NCI-H1436 (cell line): ENCODE measurements around the gene FLACC1.
"Not testable (repeated sequence)": the region's sequence is repeated elsewhere in the genome, so short reads cannot be mapped to it uniquely, and the experiment has no call there.

Source experiments
- DNase-seq: peaks from one replicate; lab custom pipeline; 2025; lab: John Stamatoyannopoulos, UW

FLACC1 gene, protein sequence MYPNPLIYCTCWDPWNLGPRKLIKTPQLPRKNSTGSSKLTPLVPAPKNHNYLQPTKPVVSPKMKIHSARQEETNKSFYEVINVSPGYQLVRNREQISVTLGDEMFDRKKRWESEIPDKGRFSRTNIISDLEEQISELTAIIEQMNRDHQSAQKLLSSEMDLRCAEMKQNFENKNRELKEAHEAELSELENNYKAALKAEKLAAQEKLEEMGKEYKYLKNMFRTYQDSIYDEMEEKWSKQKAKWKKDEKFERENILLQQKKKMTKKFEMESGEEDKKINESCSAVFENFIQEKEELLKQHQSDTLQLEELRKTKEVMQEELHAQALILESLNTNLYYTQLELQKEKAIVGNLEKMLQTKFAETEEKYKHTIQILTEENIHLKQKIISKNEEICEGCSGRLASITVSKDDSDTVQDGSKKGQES

GRCh38 chr2:201357221-201357620, at the start of gene FLACC1:
Gene FLACC1, minus strand, starts transcription at chr2:201357345. Its CDS starts 5,941 bp downstream, at chr2:201351404.
- DNase-seq: peak; percentile 20

GRCh38 chr2:201406077-201406662, 49.0 kb upstream of the FLACC1 start:
- DNase-seq: no peak

GRCh38 chr2:201404699-201405280, 47.6 kb upstream of the FLACC1 start:
- no peak for DNase-seq

GRCh38 chr2:201403880-201404279, 46.7 kb upstream of the FLACC1 start:
- DNase-seq: no peak

GRCh38 chr2:201402651-201403562, 45.8 kb upstream of the FLACC1 start:
- no peak for DNase-seq

- DNase-seq: no peak
Observed at GRCh38 chr2:201401815-201402214, 44.7 kb upstream of the FLACC1 start.

GRCh38 chr2:201396595-201396994, 39.5 kb upstream of the FLACC1 start:
- no peak for DNase-seq

- no peak for DNase-seq
Observed at GRCh38 chr2:201383136-201383535, 26.0 kb upstream of the FLACC1 start.

- no peak for DNase-seq
Observed at GRCh38 chr2:201378496-201379397, 21.6 kb upstream of the FLACC1 start.

DNA sequence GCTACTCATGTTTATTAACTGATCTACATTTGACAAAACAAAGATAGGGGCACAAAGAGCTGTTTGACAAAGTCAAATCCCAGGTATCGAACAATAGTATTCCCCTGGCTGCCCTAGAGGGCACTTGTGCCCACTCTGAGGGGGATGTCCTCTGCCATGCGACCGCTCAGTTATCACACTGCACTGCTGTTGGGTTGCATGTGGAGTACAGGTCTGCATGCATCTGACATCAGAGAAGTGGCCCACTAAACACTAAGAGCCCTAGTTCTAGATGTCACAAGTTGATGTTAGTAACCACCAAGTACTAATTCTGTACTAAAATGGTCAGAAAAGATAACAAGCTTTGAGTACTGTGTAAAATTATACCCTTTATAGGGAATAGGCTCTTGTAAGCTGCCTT, 20.1 kb upstream of the FLACC1 start:
- no peak for DNase-seq

DNA sequence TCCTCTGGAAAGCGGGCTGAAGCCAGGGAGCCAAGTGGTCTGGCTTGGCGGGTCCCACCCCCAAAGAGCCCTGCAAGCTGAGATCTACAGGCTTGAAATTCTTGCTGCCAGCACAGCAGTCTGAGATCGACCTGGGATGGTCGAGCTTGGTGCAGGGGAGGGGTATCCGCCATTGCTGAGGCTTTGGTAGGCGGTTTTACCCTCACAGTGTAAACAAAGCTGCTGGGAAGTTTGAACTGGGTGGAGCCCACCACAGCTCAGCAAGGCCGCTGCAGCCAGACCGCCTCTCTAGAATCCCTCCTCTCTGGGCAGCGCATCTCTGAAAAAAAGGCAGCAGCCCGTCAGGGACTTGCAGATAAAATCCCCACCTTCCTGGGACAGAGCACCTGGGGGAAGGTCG, 12.6 kb upstream of the FLACC1 start:
- DNase-seq: no peak

DNA sequence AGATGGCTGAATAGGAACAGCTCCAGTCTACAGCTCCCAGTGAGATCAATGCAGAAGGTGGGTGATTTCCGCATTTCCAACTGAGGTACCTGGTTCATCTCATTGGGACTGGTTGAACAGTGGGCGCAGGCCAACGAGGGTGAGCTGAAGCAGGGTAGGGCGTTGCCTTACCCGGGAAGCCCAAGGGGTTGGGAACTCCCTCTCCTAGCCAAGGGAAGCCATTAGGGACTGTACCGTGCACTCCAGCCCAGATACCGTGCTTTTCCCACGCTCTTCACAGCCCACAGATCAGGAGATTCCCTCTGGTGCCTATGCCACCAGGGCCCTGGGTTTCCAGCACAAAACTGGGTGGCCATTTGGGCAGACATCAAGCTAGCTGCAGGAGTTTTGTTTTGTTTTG, 12.2 kb upstream of the FLACC1 start:
- not testable (repeated sequence) for DNase-seq

- no peak for DNase-seq
Observed at GRCh38 chr2:201366146-201366545, 9.0 kb upstream of the FLACC1 start.

DNA sequence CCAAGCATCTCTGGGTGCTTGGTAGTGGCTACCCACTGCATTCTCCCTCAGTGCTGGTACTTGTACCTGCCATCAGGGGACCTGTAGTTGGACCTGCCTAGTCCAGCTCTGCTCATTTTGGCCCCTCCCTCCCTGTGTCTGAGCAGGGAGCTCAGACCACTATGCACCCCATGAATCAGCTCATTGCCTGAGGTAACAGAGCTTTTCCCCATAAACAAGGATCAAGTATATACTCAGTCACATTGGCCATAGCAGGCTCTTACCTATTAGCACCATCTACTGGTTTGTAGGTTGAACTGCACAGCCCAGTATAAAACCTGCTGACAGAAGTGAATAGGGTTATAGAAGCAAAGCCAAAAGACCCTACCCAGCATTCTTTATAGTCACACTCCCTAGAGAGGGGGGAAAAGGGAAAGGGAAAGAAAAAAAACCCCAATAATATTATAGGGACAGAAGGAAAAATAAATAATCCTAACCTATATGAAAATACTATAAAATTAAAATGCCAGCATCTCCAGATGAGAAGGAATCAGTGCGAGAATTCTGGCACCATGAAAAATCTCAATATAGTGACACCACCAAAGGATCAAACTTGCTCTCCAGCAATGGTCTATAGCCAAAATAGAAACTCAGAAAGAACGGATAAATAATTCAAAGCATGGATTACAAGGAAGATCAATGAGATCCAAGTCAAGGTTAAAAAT, 6.9 kb upstream of the FLACC1 start:
- peak; percentile 34 for DNase-seq

DNA sequence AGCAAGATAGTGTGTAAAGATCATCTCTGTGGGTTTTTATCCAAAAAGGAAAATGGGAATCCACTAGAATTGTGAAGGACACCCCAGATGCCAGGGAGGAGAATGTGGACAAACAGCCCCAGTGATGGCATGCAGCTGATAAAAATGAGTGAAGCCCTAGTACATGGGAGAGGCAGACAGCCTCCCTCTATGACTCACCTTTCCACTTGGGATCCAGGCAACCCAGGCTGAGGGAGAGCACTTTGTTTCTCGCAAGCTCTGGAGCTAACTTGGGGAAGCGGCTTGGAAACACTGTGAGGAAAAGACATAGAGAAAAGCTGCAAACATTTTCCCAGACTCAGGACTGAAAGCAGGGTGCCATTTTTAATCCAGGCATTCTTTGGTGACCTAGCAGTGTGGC, 5.3 kb upstream of the FLACC1 start:
- DNase-seq: no peak

DNA sequence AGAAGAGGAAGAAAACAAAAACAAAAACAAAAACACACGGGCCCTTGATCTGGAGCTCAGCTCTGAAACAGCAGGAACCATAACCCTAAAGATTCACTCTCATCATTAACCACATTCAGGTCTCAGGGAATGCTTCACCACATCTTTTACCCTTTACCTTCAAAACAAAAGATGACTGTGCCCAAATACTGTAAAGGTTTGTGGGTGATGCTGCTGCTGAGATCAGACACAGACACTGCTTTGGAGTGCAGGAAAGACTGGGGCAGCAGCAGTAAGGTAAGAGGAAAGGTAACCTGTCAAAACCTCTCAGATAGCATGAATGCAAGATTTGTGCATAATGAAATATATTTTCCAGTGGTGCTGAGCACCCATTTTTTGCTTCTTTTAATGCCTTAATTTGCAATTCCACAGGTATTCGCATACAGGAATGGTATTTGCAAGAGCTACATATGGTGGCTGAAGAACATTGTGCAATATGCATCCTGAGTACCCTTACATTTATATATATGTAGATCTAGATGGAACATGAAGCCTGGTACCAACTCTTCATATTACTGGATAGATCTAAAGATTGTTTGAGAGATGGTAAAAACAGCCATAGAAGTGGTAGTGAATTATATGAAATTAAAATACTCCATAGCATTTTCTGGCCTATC, 4.1 kb upstream of the FLACC1 start:
- no peak for DNase-seq

- DNase-seq: no peak
Observed at GRCh38 chr2:201360256-201360655, 3.1 kb upstream of the FLACC1 start.

- DNase-seq: no peak
Observed at GRCh38 chr2:201358684-201359083, 1.5 kb upstream of the FLACC1 start.

DNA sequence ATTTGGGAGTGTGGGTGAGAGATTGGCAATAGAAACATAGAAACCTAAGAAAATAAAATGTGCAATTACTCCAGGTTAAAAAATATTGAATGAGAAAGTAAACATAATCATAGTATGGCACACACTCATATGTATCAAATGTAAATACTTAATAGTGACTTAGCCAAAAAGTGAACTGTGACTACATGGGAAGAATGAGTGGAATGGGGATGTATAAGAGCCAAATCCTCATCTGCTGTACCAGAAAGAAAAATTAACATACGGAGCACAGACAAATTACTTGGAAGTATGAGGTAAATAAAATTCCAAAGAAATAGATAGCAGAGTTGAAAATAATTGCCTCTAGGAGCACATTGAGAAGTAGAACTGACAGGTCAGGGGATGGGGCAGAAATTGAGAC, 4.0 kb downstream of the FLACC1 start:
- DNase-seq: no peak

DNA sequence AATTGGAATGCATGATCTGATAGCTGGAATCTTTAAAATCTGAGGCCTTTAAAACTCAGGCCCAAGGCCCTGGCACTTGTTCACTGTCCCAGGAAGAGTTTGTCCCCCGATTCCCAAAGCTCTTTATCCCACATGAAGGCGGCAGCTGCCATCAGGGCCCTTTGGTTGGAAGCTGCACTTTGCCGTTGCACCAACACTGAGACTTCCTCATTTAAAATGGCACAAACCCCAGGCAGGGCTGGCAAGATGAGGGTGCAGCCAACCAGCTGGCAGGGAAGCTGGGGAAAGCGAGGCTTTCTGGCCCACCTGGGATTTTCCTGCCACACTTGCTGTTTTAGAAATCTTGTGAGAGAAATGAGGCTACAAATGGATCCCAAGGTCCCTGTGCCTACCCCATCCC, 6.3 kb downstream of the FLACC1 start:
- DNase-seq: no peak
